ENCODE measurements around the gene PRR22.

Gene PRR22

DNA sequence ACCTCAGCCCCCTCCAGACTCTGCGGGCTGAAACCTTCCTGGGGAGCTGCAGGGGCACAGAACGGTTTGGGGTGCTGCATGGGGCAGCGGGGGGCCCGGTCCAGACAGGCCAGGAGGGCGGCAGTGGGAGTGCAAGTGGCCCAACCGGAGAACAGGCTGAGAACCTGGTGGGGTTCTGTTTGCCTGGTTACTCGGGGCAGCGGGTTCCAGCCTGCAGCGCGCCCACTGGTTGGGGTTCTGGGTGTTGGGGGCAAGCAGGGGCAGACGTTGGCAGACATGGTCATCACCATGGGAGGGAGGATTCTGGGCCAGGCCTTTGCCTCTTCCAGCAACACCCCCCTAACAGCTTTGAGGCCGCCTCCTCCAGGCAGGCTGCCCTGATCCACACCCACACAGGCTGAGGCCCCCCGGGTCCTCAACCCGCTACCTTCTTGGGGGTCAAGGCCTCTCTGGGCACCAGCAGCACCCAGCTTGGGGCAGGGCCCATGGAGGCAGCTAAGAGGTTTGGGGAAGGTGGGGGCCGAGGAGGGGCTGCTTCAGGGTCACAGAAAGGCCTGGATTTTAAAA lies at the start of gene PRR22:
Gene PRR22 (minus strand): TSS at position 166 of the 567 bp plus-strand sequence. CDS start 86 bp downstream, at position 80.
- no peak for DNase-seq (ENCODE audit: low read depth in 2 of 2, low spot score in 1 of 2)

DNA sequence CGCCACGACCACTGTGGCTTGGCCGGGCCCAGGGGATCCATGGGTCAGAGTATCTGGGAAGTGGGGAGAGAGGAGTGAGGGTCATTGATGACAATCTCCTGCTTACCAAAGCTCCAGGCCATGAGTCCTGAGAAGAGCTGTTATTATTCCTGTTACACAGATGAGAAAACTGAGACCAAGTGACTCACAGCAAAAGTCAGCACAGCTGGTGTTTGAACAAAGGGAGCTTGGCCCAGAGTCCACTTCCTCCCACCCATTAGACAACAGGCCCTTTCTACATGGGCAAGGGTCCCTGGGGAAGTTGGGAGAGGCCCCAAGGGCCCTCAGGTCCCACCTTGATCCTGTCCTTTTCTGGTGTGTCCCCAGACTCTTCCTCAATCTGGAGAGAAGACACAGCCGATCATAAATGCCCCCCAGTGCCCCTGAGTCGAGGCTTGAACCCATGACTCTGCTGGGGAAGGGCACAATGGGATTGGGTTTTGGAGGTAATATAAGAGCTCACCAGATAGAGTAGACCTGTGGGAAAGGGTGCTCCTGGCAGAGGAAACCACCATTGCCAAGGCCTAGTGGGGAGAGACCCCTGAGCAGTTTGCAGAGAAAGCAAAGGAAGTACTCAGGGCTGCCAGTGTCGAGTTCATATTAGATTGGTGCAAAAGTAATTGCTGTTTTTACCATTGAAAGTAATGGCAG lies 48.1 kb upstream of the PRR22 start:
- no peak for DNase-seq (ENCODE audit: low read depth in 2 of 2, low spot score in 1 of 2)

DNA sequence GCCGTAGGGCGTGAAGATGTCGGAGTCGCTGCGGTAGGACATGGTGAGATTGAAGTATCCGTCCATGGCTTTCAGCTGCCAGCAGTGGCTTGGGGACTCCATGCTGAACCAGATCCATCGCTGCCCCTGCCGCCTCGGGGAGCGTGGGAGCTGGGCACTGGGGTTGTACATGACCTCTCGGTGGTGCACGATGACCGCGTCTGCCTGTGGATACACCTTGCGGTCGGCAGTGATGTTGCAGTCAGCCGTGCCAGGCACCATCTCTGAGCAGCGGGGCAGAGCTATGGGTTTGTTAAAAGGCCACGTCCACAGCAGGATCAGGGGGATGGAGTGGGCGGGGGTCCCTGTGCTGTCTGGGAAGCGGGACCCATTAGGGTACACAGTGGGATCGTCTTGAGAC lies 47.5 kb upstream of the PRR22 start:
- DNase-seq (ENCODE audit: low read depth in 2 of 2, low spot score in 1 of 2), result no peak

DNA sequence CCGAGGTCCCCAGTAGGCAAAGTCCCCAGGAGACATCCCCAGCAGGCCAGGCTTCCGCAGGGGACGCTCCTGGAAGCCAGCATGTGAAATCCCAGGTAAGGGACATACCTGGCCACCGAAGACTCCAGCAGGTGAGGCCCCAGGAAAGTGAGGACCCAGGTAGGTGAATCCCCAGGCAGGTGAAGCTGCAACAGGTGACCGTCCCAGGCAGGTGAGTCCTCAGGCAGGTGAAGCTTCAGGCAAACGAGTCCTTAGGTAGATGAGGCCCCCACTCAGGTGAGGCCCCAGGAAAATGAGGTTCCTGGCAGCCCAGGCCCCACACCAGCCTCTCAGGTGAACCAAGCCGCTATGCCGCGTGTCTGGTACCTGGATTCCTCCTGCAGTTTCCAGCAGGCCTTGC lies 46.6 kb upstream of the PRR22 start:
- no peak for DNase-seq (ENCODE audit: low read depth in 2 of 2, low spot score in 1 of 2)

DNA sequence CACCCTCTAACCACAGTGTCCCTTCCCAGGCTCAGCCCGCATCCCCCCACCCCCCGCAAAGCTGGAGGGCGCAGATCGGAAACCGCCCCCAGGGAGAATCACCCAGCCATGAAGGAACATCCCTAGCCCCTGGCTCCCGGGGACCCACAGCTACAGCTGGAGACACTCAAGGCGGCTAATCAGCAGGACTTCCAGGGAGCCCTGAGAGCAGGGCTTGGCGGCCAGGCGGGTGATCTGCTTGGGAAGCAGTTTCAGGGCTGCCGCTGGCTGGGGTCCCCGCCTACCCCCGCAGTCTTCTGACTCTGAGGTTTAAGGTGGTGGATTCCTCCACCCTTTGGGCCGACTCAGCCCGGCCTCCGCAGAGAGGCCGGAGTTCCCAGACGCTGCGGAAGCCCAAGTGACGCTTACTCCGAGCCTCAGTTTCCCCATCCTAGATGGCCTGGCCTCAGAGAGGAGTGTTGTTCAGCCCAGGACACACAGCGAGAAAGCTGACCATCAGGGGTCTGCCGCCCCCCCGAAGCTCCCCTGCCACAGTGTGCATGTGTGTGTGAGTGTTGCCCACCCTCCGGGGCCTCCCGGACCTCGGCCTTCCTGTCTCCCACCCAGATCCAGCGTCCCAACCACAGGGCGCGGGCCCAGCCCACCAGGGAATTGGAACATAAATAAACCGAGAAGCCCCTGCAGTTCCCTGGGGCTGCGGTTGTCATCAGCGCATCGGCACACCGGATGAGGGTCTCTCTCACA lies 45.2 kb upstream of the PRR22 start:
- no peak for DNase-seq (ENCODE audit: low read depth in 2 of 2, low spot score in 1 of 2)

DNA sequence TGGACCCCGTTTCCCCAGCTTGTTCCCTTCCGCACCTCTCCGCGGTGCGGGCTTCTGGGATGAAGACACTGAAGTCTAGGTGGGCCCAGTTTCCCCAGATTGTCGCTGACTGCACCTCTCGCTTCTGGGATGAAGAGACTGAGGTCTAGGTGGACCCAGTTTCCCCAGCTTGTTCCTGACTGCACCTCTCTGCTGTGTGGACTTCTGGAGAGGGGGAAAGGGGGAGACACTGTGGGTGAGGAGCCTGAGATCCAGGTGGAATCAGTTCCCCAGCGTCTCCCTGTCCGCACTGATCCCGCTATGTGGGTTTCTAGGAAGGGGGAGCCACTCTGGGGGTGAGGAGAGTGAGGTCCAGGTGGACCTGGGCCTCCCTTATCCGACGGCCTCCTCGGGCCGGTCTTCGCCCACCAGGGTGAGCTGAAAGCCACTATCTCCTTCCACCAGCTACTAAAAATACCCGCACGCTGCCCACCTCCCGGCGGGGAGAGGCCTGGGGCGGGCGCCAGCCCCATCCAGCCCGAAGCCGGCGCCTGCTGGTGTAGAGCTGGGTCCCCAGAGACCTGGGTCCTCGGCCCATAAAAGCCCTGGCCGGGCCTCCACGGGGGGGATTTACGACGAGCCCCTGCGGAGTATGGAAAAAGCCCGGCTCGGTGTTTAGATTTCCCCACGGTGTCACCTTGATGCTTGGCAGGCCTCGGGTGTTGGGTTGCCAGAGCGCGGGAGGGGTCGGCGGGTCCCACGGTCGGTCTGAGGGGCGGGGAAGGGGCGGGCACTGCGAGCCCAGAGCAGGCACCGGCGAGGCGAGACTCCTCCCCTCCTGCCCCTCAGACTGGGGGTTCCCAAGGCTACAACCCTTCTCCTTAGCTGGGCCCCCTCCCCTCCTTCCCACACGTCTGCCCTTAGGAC lies 44.4 kb upstream of the PRR22 start:
- no peak for DNase-seq (ENCODE audit: low read depth in 2 of 2, low spot score in 1 of 2)

DNA sequence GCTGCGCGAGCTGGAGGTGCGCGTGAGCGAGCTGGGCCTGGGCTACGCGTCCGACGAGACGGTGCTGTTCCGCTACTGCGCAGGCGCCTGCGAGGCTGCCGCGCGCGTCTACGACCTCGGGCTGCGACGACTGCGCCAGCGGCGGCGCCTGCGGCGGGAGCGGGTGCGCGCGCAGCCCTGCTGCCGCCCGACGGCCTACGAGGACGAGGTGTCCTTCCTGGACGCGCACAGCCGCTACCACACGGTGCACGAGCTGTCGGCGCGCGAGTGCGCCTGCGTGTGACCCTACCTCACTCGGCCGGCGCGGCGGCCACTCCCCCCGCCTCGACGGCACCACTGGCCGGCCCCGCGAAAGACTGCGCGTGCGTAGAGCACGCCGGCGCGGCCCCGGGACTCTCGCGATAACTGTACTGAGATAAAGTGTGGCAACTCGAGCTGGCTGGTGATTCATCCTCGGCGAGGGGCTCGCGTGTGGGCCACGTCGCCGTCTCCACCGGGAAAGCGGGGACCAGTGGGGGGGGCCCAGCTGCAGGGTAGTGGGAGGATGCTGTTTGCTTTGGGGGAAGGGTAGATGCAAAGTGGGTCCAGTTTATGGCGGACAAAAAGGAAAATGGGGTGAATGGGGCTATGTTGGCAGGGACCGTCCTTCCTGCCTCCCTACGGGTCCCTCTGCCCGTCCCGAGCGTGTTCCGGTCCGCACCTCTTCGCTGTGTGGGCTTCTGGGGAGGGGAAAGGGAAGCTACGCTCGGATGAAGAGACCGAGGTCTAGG lies 43.5 kb upstream of the PRR22 start:
- peak; percentile 83 to 94 for DNase-seq (ENCODE audit: low read depth in 2 of 2, low spot score in 1 of 2)

DNA sequence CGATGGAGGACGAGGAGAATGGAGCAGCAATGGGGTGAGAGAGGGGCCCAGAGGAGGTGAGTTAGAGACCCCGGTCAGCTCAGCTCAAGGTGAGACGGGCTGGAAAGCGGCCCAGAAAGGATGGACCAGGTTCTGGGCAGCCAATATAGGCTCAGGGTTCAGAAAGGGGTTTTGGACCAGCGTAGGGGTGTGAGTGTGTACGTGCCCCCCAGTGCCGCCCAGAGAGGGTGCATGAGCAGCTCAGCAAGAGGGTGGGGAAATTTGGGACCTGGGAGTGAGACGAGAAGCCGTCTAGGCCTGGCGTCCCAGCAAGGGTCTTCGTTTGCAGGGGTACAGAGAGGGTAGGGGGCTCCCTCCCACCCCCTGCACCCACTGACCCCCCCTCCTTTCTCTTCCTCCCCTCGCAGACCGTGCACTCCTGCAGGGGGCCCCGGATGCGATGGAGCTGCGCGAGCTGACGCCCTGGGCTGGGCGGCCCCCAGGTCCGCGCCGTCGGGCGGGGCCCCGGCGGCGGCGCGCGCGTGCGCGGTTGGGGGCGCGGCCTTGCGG lies 42.9 kb upstream of the PRR22 start:
- no peak for DNase-seq (ENCODE audit: low read depth in 2 of 2, low spot score in 1 of 2)

DNA sequence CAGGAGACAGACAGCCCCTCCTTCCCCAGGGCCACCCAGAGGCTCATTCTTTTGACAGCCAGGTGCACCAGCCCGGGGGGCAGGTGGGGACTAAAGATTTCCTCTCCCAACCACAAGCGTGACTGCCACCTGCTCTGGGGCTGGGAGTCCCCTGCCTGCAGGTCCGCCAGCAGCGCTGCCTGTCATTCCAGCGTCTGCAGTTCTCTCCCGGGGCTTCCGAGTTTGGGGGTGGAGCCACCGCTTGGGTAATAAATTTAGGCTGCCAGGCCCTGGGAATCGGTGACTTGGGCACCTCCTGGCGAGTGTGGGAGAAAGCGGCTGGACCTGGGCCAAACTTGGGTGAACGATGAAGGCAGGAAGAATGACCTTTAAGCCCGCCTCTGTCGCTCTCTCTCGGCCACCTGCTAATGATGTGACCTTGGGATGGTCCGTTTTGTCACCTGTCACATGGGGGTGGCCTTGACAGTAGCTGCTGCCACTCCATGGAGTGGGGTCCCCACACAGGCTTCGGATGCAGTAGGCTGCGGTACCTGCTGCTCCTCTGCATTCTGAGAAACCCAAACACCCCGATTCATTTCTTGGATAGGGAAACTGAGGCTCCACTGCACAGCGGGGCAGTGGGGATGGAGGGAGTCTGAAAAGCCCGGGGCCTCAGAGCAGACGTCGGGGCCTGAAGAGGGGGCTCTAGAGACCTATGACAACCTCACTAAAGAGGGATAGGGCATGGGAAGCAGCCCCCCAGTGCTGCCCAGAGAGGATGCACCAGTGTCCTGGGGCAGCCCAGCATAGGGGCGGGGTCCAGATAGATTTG lies 42.2 kb upstream of the PRR22 start:
- no peak for DNase-seq (ENCODE audit: low read depth in 2 of 2, low spot score in 1 of 2)

DNA sequence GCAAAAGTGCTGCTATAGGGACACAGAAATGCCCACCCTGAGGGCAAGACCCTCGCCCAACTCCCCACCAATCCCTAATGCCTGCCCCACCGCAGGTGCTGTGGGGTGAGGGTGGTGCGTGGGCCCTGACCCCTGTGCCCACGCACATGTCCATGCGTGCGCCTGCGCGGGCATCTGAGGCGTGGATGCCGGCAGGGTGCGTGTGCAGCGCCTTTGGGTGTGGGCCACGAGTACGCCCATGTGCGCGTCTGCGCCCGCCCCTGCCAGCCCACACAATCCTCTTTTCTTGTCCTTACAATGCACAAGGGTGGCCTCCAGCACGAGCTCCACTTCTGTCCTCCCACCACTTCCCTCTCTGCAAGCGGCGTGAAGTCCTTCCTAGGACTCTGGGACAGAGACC lies 40.6 kb upstream of the PRR22 start:
- no peak for DNase-seq (ENCODE audit: low read depth in 2 of 2, low spot score in 1 of 2)

DNA sequence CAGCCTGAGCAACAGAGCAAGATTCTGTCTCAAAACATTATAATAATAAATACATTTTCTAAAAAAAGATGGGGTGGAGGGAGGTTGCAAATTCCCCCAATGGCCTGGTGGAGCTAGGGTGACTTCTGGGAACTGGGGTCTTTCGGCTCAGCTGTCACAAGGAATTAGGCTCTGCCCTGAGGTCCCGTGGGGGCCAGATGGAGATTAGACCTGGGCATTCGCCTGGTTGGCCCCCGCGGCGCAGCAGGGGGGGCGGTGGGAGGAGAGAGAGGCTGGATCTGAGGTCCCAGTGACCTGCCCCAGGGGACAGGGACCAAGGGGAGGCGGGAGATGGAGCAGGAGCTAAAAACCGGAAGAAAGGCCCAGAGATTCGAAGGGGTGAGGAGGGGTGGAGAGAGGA lies 40.2 kb upstream of the PRR22 start:
- DNase-seq (ENCODE audit: low read depth in 2 of 2, low spot score in 1 of 2), result no peak

DNA sequence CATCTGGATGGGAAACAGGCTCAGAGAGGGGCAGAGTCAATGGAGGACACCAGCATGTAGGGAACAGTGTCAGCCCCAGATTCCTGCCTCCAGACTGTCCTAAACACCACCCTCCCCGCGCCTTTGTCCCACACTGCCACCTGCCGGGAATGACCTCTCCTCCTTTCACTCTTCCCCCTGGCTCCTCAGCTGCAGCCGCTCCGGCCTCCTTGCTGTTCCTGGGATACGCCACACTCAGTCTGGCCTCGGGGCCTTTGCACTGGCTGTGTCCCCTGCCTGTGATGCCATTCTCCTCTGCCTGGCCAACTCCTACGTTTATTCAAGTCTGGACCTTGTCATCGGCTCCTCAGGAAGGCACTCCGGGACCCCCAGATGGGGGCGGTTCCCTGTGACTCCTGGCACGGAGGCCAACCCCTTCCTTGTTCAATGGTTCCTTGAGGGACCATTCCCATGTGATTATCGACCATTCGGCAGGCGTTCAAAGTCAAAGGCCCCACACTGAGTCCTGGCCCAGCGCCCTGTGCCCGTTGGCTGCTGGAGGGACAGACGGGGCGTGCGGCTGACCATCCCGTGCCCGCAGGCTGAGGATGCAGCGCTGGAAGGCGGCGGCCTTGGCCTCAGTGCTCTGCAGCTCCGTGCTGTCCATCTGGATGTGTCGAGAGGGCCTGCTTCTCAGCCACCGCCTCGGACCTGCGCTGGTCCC lies 39.2 kb upstream of the PRR22 start:
- DNase-seq (ENCODE audit: low read depth in 2 of 2, low spot score in 1 of 2), result no peak

DNA sequence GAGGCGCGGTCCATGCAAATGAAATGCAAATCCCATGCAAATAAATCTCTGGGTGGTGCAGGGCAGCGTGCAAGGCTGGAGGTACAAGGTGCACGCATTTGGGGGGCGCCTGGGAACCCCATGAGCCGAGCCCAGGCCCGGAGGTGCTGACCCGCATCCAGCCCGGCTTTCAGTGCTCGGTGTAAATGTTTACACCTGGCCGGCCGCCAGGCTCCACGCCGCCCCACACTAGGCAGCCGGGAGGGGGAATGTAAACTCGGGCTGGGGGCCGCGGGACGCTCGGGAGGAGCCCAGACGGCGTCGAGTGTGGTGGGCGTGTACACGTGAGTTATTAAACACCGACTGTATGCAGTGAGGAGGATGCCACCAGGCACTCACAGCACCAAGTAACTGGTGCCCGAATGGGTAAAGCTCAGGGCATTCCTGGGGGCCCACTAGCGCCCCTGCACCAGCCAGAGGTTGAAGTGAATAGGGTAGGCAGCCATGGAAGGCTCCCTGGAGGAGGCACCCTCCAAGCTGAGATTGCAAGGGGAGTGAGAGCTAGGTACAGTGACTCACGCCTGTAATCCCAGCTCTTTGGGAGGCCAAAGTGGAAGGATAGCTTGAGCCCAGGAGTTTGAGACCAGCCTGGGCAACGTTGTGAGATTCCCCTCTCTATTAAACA lies 37.8 kb upstream of the PRR22 start:
- no peak for DNase-seq (ENCODE audit: low read depth in 2 of 2, low spot score in 1 of 2)

DNA sequence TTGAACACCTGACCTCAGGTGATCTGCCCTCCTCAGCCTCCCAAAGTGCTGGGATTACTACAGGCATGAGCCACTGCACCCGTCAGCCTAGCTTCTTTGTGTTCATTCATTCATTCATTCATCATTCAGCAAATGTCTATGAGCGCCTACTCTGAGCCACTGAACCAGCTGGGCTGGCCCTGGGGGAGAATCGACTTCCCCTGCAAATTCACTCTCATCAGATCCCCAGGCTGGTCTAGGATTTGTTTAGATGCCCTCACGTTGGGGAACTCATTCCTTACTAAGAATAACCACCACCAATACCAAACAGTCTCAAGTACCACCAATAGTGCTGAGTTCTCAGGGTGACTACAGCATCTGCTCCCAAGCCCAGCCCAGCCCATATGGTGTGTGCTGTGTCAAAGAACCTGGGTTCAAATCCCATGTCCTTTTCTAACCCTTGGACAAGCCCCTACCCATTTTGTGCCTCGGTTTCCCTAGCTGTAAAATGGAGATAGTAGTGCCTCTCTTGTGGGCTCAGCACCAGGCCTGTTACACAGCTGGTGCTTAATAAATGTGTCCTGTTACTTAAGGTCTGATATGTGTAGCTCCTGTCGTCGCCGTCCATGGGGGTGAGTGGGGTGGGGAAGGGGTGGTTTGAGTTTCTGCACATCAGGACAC lies 37.1 kb upstream of the PRR22 start:
- DNase-seq (ENCODE audit: low read depth in 2 of 2, low spot score in 1 of 2), result no peak

DNA sequence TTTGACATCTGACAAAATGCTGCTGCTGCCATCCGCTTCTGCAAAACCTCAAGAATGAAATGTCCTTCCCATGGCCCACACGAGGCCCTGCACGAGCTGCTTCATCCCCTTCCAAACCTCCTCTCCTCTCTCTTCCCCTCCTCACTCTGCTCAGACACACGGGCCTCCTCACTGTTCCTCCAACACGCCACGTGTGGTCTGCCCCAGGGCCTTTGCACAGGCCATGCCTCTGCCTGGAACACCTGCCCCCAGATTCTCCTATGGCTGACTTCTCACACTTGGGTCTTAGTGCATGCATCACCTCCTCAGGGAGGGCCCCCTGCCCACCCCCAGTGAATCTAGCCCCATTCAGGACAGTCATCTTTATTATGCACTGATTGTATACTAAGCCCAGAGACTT lies 36.2 kb upstream of the PRR22 start:
- DNase-seq (ENCODE audit: low read depth in 2 of 2, low spot score in 1 of 2), result no peak

DNA sequence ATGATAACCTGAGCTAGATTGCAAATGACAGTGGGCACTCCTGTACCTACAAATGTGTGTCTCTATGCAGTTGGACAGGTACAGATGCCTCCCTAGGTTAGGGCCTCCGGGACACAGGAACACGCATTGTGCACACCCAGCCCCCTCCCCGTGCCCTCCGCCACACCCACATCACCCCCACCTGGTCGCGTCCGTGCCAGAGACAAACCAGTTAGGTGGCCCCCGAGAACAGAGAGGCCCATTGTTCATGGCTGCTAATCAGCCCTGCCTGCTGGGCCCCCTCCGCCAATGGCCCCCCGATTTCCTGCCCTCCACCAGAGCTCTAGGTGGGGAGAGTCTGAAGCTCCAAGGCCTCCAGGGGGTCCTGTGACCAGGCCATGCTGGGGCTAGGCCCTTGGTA lies 34.0 kb upstream of the PRR22 start:
- no peak for DNase-seq (ENCODE audit: low read depth in 2 of 2, low spot score in 1 of 2)

DNA sequence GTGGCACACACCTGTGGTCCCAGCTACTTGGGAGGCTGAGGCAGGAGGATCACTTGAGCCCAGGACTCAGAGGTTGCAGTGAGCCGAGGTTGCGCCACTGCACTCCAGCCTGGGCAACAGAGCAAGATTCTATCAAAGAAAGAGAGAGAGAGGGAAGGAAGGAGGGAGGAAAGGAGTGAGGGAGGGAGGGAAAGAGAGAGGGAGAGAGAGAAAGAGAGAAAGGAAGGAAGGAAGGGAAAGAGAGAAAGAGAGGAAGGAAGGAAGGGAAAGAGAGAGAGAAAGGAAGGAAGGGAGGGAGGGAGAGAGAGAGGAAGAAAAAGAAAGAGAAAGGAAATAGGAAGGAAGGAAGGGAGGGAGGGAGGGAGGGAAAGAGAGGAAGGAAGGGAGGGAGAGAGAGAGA lies 32.7 kb upstream of the PRR22 start:
- no peak for DNase-seq (ENCODE audit: low read depth in 2 of 2, low spot score in 1 of 2)

DNA sequence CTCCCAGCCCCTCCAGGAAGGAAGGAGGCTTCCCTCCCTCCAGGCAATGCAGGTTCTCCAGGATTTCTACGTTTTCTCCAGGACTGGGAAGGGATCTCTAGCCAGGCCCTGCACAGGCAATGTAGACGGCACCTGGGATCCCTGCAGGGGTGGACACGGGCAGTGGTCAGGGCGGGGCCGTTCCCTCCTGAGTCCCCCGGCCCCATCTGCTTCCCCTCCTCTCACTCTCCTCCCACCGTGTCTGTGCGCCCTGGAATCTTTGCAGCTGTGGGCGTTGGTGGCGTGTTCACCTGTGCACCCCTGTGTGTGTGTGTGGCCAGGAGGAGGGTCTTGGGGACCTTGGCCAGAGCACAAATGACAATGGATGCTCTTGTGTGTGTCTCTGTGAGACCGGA lies 30.3 kb upstream of the PRR22 start:
- no peak for DNase-seq (ENCODE audit: low read depth in 2 of 2, low spot score in 1 of 2)

Measured in stimulated activated CD8-positive, alpha-beta memory T cell treated with anti-CD3 and anti-CD28 coated beads, Interleukin-4, amount 100 ng/mL, for 1 hour (primary cell).